K562 (cell line): ENCODE data around the gene SCN2B. TPM values are rescaled to one million over a fixed set of nuclear protein-coding genes. Genes with fewer than 3 reads are reported as not detected.

Source experiments
- polyA plus RNA-seq, 8 experiments: library from polyadenylated mRNA; depleted of rRNA in 4 of 8; stranded (reverse) in 5 of 8; unstranded in 3 of 8; fragments of >200 nt; fragmentation: Nextera tagmentation in 2 of 8; fragmentation: Illumina TruSeq in 1 of 8; extraction: Ambion mirVana in 2 of 8; extraction: Trizol in 1 of 8; gene quantifications; 2 replicates each; pipeline versions ENCODE4 v1.2.1 to v1.2.3, GENCODE V29; 2011 to 2014; ENCODE audit warnings: inconsistent platforms in 1 of 8, missing spikeins in 1 of 8
- total RNA-seq, 7 experiments: library from RNA; depleted of rRNA in 6 of 7; stranded (reverse); fragments of >200 nt in 6 of 7; fragmentation: Illumina TruSeq in 2 of 7; extraction: Trizol in 2 of 7; gene quantifications; 2 replicates each; pipeline versions ENCODE4 v1.2.1 to v1.2.3, GENCODE V29; 2011 to 2021; ENCODE audit warnings: low replicate concordance in 1 of 7
- TF ChIP-seq, protein P1 (sequence below), 2 experiments: fragments of 450-650 bp in 1 of 2; sonication (generic) in 1 of 2; formaldehyde crosslinking in 1 of 2; IDR thresholded peaks; 2 replicates each; pipeline versions ENCODE4 v1.7.1 to v1.9.0; 2016 to 2022; ENCODE audit warnings: inconsistent platforms in 1 of 2, mild to moderate bottlenecking in 1 of 2, missing genetic modification reagents in 1 of 2

Gene SCN2B
- total and polyA plus RNA-seq, 9 of the 15 experiments (the other 6 are each of a cell fraction or from before 2014, with no cell fraction given) = not detected

DNA sequence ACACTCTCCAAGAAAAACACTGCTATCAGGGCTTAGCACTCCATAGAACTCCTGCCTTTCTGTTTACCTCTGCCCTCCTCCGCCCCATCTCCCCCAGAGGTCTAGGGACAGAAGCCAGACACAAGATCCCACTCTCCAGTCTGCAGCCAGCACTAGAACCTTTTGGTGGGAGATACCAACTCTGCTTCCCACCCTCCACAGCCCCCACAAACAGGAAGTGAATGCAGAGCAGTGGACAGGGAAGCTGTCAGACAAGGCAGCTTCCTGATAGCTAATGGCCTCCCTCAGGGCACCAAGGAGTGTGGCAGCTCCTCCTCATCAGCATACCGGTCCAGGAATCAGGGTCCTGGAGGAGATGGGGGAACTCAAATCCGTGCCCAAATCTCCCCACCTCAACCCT is 28.9 kb downstream of the SCN2B start (continued):
- TF ChIP-seq, protein P1, sequence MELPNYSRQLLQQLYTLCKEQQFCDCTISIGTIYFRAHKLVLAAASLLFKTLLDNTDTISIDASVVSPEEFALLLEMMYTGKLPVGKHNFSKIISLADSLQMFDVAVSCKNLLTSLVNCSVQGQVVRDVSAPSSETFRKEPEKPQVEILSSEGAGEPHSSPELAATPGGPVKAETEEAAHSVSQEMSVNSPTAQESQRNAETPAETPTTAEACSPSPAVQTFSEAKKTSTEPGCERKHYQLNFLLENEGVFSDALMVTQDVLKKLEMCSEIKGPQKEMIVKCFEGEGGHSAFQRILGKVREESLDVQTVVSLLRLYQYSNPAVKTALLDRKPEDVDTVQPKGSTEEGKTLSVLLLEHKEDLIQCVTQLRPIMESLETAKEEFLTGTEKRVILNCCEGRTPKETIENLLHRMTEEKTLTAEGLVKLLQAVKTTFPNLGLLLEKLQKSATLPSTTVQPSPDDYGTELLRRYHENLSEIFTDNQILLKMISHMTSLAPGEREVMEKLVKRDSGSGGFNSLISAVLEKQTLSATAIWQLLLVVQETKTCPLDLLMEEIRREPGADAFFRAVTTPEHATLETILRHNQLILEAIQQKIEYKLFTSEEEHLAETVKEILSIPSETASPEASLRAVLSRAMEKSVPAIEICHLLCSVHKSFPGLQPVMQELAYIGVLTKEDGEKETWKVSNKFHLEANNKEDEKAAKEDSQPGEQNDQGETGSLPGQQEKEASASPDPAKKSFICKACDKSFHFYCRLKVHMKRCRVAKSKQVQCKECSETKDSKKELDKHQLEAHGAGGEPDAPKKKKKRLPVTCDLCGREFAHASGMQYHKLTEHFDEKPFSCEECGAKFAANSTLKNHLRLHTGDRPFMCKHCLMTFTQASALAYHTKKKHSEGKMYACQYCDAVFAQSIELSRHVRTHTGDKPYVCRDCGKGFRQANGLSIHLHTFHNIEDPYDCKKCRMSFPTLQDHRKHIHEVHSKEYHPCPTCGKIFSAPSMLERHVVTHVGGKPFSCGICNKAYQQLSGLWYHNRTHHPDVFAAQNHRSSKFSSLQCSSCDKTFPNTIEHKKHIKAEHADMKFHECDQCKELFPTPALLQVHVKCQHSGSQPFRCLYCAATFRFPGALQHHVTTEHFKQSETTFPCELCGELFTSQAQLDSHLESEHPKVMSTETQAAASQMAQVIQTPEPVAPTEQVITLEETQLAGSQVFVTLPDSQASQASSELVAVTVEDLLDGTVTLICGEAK (IDR thresholded peaks at IDR 0.05) = peak; percentile 39; the same call in 1 of the 2 replicates
- TF ChIP-seq, protein P1 (CRISPR knock-in tag; IDR thresholded peaks at IDR 0.05) = no peak
